Measurements from ENCODE around the gene ANGPTL4. TPM values are rescaled to one million over a fixed set of nuclear protein-coding genes. Genes with fewer than 3 reads are reported as not detected.

Gene ANGPTL4
- total and polyA plus RNA-seq, 2 of the 13 experiments (the other 11 are each of a cell fraction or from before 2014, with no cell fraction given), result 0.80 to 21.7 TPM

DNA sequence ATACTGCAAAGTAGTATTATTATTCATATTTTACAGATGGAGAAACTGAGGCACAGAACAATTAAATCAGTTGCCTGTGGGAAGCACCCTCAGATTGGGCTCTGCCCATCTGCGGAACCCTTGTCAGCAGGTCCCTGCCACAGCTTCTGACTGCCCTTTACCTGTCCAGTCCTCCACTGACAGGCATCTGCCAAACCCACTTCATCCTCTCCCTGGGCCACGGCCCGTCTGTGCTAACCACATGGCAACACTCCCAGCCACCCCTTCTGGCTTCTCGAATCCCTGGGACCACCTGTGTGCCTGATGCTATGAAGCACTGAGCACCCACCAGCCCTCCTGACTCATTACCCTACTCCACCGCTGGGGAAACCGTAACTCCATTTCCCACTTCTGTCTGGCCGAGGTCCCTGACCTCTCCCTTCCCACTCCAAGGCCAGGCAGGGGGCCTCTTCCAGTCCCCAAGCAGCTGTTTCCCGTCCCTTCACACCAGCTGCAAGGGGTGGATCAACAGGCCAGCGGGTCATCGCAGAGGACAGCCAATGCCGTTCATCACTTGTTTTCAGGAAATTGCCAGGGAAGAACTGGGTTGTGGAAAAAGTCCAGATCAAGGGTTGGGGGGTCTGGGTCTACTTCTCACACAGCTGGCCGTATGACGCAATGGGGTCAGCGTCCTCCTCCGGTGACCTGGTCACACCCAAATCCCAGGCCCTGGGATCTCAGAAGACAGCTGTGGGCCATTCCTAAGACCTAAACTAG lies 23.4 kb upstream of the ANGPTL4 start (continued):
- TF ChIP-seq, protein P1, sequence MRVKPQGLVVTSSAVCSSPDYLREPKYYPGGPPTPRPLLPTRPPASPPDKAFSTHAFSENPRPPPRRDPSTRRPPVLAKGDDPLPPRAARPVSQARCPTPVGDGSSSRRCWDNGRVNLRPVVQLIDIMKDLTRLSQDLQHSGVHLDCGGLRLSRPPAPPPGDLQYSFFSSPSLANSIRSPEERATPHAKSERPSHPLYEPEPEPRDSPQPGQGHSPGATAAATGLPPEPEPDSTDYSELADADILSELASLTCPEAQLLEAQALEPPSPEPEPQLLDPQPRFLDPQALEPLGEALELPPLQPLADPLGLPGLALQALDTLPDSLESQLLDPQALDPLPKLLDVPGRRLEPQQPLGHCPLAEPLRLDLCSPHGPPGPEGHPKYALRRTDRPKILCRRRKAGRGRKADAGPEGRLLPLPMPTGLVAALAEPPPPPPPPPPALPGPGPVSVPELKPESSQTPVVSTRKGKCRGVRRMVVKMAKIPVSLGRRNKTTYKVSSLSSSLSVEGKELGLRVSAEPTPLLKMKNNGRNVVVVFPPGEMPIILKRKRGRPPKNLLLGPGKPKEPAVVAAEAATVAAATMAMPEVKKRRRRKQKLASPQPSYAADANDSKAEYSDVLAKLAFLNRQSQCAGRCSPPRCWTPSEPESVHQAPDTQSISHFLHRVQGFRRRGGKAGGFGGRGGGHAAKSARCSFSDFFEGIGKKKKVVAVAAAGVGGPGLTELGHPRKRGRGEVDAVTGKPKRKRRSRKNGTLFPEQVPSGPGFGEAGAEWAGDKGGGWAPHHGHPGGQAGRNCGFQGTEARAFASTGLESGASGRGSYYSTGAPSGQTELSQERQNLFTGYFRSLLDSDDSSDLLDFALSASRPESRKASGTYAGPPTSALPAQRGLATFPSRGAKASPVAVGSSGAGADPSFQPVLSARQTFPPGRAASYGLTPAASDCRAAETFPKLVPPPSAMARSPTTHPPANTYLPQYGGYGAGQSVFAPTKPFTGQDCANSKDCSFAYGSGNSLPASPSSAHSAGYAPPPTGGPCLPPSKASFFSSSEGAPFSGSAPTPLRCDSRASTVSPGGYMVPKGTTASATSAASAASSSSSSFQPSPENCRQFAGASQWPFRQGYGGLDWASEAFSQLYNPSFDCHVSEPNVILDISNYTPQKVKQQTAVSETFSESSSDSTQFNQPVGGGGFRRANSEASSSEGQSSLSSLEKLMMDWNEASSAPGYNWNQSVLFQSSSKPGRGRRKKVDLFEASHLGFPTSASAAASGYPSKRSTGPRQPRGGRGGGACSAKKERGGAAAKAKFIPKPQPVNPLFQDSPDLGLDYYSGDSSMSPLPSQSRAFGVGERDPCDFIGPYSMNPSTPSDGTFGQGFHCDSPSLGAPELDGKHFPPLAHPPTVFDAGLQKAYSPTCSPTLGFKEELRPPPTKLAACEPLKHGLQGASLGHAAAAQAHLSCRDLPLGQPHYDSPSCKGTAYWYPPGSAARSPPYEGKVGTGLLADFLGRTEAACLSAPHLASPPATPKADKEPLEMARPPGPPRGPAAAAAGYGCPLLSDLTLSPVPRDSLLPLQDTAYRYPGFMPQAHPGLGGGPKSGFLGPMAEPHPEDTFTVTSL (CRISPR knock-in tag; IDR thresholded peaks at IDR 0.05; ENCODE audit: borderline replicate concordance), result no peak
- TF ChIP-seq NBN (conservative IDR thresholded peaks at IDR 0.05) (no peak), TCF12 (IDR thresholded peaks at IDR 0.05) (no peak), TCF12 (CRISPR knock-in tag; IDR thresholded peaks at IDR 0.05) (no peak), NONO (IDR thresholded peaks at IDR 0.05) (no peak), NONO (CRISPR knock-in tag; conservative IDR thresholded peaks at IDR 0.05) (0 out of 2 replicates have a peak, but pooled peaks have one; percentile 42), ZSCAN20 (CRISPR knock-in tag; IDR thresholded peaks at IDR 0.05; ENCODE audit: borderline replicate concordance) (no peak), ZNF101 (CRISPR knock-in tag; IDR thresholded peaks at IDR 0.05; ENCODE audit: borderline replicate concordance, low read depth) (no peak), KDM1A (CRISPR knock-in tag; IDR thresholded peaks at IDR 0.05) (no peak), ZBTB7B (CRISPR knock-in tag; IDR thresholded peaks at IDR 0.05) (peak; percentile 65; the same call in 1 of the 2 replicates), RXRA (CRISPR knock-in tag; IDR thresholded peaks at IDR 0.05) (peak; percentile 78), ZIK1 (CRISPR knock-in tag; IDR thresholded peaks at IDR 0.05; ENCODE audit: borderline replicate concordance, low read depth) (no peak), ZFY (CRISPR knock-in tag; IDR thresholded peaks at IDR 0.05) (no peak)
- TF ChIP-seq, protein P2, sequence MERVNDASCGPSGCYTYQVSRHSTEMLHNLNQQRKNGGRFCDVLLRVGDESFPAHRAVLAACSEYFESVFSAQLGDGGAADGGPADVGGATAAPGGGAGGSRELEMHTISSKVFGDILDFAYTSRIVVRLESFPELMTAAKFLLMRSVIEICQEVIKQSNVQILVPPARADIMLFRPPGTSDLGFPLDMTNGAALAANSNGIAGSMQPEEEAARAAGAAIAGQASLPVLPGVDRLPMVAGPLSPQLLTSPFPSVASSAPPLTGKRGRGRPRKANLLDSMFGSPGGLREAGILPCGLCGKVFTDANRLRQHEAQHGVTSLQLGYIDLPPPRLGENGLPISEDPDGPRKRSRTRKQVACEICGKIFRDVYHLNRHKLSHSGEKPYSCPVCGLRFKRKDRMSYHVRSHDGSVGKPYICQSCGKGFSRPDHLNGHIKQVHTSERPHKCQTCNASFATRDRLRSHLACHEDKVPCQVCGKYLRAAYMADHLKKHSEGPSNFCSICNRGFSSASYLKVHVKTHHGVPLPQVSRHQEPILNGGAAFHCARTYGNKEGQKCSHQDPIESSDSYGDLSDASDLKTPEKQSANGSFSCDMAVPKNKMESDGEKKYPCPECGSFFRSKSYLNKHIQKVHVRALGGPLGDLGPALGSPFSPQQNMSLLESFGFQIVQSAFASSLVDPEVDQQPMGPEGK (CRISPR knock-in tag; IDR thresholded peaks at IDR 0.05), result peak; percentile 57
- TF ChIP-seq, protein P3, sequence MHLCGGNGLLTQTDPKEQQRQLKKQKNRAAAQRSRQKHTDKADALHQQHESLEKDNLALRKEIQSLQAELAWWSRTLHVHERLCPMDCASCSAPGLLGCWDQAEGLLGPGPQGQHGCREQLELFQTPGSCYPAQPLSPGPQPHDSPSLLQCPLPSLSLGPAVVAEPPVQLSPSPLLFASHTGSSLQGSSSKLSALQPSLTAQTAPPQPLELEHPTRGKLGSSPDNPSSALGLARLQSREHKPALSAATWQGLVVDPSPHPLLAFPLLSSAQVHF (CRISPR knock-in tag; IDR thresholded peaks at IDR 0.05), result no peak
- TF ChIP-seq, protein P4, sequence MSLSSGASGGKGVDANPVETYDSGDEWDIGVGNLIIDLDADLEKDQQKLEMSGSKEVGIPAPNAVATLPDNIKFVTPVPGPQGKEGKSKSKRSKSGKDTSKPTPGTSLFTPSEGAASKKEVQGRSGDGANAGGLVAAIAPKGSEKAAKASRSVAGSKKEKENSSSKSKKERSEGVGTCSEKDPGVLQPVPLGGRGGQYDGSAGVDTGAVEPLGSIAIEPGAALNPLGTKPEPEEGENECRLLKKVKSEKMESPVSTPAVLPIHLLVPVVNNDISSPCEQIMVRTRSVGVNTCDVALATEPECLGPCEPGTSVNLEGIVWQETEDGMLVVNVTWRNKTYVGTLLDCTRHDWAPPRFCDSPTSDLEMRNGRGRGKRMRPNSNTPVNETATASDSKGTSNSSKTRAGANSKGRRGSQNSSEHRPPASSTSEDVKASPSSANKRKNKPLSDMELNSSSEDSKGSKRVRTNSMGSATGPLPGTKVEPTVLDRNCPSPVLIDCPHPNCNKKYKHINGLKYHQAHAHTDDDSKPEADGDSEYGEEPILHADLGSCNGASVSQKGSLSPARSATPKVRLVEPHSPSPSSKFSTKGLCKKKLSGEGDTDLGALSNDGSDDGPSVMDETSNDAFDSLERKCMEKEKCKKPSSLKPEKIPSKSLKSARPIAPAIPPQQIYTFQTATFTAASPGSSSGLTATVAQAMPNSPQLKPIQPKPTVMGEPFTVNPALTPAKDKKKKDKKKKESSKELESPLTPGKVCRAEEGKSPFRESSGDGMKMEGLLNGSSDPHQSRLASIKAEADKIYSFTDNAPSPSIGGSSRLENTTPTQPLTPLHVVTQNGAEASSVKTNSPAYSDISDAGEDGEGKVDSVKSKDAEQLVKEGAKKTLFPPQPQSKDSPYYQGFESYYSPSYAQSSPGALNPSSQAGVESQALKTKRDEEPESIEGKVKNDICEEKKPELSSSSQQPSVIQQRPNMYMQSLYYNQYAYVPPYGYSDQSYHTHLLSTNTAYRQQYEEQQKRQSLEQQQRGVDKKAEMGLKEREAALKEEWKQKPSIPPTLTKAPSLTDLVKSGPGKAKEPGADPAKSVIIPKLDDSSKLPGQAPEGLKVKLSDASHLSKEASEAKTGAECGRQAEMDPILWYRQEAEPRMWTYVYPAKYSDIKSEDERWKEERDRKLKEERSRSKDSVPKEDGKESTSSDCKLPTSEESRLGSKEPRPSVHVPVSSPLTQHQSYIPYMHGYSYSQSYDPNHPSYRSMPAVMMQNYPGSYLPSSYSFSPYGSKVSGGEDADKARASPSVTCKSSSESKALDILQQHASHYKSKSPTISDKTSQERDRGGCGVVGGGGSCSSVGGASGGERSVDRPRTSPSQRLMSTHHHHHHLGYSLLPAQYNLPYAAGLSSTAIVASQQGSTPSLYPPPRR (CRISPR knock-in tag; IDR thresholded peaks at IDR 0.05; ENCODE audit: borderline replicate concordance), result 0 out of 2 replicates have a peak, but pooled peaks have one; percentile 20
